GM19238 (cell line): ENCODE results near the gene GBP7.
A peak's percentile ranks its signal among the peaks of the same experiment; 100 is the strongest.
"Not testable (repeated sequence)": the region's sequence is repeated elsewhere in the genome, so short reads cannot be mapped to it uniquely, and the experiment has no call there.

ENCODE experiments used
- DNase-seq: peaks from one replicate; pipeline ENCODE4 v3.0.0; 2011; ENCODE audit warnings: low spot score; ENCODE audit not compliant: insufficient read length

Gene GBP7

GRCh38 chr1:89175601-89176256 lies at the start of gene GBP7:
Gene GBP7 (minus strand): TSS chr1:89176003. CDS start chr1:89171935, 4,068 bp downstream.
- DNase-seq: no peak

GRCh38 chr1:89221341-89221740 lies 45.5 kb upstream of the GBP7 start:
- no peak for DNase-seq

DNA sequence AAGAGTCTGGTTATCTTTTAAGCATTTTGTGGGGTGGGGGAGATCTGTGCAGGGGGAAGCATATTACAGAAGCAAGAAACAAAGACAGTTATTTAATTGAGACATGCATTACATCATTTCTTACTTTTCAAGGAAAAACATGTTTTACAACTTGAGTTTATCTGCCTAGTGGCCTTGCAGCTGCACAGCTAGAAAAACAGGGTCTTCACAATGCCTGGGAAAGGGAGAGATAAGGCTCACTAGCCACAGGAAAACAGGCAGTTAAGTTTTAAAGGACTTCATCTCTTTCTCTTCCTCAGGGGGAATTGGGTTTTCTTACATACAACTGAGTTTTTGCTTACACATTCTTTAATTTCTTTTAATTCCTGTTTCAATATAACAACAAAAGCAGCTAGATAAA lies 44.0 kb upstream of the GBP7 start:
- not testable (repeated sequence) for DNase-seq

GRCh38 chr1:89218941-89219340 lies 43.1 kb upstream of the GBP7 start:
- not testable (repeated sequence) for DNase-seq

DNA sequence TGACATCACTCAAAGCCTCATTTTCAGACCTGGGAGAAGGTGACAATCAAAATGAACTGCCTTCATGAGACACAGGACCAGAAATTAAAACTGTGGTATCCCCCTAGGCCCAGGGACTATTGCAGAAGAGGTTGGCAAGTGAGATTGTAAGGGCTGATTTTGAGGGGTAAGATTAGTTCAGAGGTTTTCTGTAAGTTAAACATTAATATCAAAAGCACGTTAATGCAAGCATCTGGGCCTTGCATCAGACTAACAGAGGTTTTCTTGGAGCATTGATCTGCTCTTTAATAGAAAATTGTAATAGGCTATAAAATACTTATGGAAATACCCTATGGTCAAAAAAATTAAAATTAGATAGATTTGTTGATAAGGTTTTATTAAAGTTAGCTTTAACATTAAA lies 37.5 kb upstream of the GBP7 start:
- no peak for DNase-seq

DNA sequence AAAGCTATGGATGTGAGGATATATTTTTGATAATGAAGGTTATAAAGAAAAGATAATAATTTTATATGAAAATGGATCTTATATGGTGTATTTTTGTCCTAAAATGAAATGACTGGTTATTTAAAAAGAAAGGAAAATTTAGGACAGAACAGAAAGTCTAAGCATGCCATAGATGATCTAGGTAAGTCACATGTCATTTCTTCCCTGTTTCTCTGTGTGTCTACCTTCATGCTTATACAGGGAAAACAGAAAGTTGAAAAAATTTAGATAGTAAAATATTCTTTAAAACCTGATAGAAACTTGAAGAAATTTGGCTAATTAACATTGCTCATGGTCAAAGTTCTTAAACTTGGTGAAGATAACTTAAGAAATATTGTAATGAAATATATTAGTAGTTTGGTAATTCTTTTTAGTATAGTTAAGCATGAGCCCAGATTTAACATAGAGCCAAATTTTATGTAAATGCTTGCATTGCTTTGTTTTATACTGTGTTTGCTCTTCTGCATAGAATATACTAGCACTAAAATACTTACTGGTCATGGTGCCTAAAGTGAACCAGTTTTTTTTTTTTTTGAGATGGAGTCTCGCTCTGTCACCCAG lies 35.3 kb upstream of the GBP7 start:
- DNase-seq: no peak

DNA sequence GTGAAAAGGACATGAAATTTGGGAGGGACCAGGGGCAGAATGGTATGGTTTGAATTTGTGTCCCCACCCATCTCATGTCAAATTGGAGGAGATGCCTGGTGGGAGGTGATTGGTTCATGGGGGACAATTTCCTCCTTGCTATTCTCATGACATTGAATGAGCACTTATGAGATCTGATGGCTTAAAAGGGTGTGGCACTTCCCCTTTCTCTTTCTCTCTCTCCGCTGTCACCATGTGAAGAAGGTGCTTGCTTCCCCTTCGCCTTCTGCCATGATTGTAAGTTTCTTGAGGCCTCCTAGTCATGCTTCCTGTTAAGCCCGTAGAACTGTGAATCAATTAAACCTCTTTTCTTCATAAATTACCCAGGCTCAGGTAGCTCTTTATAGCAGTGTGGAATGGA lies 30.6 kb upstream of the GBP7 start:
- DNase-seq: no peak

- no peak for DNase-seq
These were observed 27.4 kb upstream of the GBP7 start for GRCh38 chr1:89203166-89203565.

DNA sequence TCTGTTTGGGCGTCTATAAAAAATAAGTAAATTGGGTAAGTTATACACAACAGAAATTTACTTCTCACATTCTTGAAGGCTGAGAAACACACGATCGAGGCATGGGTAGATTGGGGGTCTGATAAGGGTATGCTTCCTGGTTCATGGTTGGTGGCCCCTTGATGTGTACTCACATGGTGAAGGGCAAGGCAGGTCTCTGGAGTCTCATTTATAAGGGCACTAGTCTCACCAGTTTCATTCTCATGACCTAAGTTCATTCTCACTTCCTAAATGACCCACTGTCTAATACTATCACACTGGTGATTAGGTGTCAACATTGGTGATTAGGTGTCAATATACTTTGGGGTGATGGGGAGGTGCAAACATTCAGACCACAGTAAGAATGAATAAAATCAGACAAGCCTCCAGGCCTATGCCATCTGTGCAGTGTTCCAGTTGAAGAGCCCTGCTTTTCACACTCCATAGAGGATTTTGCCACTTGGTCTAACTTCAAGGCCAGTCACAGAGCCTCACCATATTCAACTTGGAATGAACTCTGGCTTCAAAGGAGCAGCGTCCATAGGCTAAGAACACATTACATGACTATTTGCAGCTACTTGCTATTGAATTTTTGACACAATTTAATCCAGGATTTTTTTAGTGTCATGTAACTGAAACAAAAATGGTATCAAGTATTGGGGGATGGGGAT lies 25.4 kb upstream of the GBP7 start:
- DNase-seq: no peak

GRCh38 chr1:89200663-89201062 lies 24.9 kb upstream of the GBP7 start:
- no peak for DNase-seq

GRCh38 chr1:89199525-89200031 lies 23.8 kb upstream of the GBP7 start:
- no peak for DNase-seq

DNA sequence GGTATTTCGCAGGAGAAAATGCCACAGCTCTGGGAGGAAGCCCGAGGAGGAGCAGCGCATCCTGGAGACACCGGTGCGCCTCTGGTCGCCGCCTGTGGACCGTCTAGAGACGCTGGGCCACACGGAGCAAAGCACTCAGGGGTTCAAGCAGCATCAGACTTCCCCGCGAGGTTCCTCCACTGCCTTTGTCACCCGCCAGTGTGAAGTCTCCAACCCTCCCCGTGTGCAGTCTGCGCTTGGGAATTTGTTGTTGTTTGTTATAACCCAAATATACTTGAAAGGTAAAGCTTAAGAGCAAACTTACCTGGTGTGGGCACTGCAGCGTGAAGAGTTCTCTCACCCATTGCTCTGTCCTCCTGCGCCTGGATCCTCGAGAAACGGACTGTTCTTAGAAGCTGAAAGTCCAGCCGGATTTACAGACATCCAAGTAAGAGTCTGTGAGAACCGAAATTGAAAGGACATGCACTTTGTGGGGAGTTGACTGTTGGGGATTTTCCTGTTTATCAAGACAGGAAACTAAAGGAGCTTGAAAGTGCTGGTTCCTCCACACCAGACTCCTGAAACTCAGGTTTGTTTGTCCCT lies 22.8 kb upstream of the GBP7 start, which contains the start of gene GBP4:
TSS of gene GBP4 (minus strand) at position 452 of the 582 bp plus-strand sequence. CDS start at position 344, 108 bp downstream.
- peak; percentile 19 for DNase-seq

DNA sequence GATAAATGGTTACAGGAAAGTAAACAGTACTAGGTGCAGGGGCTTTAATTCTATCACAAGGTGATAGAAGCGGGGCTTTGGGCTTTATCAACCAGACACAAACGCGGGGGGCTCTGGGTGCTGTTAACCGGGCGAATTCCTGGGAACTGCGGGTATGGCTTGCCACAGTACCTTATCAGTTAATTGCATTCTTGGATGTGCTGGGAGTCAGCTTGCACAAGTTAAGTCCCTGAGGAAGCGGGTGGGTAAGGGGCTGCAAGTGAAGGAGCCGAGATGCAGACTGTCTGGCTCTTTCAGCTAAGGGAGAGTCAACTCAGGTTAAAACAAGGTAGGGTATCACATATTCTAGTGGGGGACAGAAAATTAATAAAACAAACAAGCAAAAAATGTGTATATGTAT lies 22.3 kb upstream of the GBP7 start:
- no peak for DNase-seq

DNA sequence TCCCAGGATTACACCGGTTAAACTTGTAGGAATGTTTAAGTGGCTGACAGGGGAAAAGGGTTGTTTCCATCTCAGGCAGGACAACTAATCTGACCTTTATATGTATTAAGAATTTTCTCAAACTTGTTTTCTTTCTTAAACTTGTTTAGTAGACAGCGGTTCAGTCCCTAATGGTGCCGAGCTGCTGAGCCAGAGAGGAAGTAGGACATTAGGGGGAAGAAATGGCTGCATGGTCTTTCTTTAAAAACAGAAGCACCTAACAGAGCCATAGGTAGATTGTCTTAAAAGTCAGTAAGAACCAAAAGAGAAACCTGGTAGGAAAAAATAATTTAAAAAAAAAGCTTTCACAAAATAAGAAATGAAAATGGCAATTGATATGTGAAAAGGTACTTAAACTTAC lies 19.7 kb upstream of the GBP7 start:
- no peak for DNase-seq

GRCh38 chr1:89191314-89191713 lies 15.5 kb upstream of the GBP7 start:
- no peak for DNase-seq

GRCh38 chr1:89190017-89190416 lies 14.2 kb upstream of the GBP7 start:
- DNase-seq: no peak

GRCh38 chr1:89179343-89179742 lies 3.5 kb upstream of the GBP7 start:
- no peak for DNase-seq

DNA sequence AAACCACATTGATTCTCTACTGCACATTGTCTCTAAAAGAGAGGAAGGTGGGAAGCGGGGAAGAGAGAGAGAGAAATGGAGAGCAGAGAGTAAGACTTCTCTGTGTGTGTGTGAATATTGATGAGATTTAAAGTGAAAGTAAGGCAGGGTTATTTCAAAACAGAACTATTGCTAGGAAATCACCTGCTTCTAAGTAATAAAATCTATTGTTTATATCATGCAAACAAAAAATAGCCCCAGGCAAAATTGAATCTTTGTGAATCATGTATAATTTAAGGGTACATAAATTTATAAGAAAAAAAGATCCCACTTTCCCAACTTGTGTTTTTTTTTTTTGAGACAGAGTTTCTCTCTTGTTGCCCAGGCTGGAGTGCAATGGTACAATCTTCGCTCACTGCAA lies 1.2 kb upstream of the GBP7 start:
- no peak for DNase-seq

- no peak for DNase-seq
These were observed 1.3 kb downstream of the GBP7 start for GRCh38 chr1:89174491-89174890.

GRCh38 chr1:89172468-89173143 lies 3.2 kb downstream of the GBP7 start:
- no peak for DNase-seq

GRCh38 chr1:89171067-89171438 lies 4.8 kb downstream of the GBP7 start:
- DNase-seq: no peak
